Muscle layer of colon (tissue), 2 donors: ENCODE measurements around the gene ANKRD18A.
"Not testable (repeated sequence)": the region's sequence is repeated elsewhere in the genome, so short reads cannot be mapped to it uniquely, and the experiment has no call there.

Experiments
- H3K27ac ChIP-seq: one replicate; pipeline ENCODE4 v1.7.0; 2013; ENCODE audit warnings: low read depth, mild to moderate bottlenecking, low read length, moderate library complexity
- H3K27me3 ChIP-seq, 2 donors: one replicate each; pipeline ENCODE4 v1.7.0; 2013; ENCODE audit warnings: low read length in 2 of 2, mild to moderate bottlenecking in 2 of 2; ENCODE audit not compliant: insufficient read depth in 2 of 2, control insufficient read depth in 1 of 2
- H3K36me3 ChIP-seq: one replicate; pipeline ENCODE4 v1.7.0; 2013; ENCODE audit warnings: mild to moderate bottlenecking, low read length; ENCODE audit not compliant: insufficient read depth
- H3K4me1 ChIP-seq: one replicate; pipeline ENCODE4 v1.7.0; 2013; ENCODE audit warnings: mild to moderate bottlenecking, low read length; ENCODE audit not compliant: insufficient read depth
- H3K4me3 ChIP-seq, 2 donors: one replicate each; pipeline ENCODE4 v1.7.0; 2013; ENCODE audit warnings: low read length in 2 of 2, low read depth in 1 of 2, mild to moderate bottlenecking in 1 of 2, moderate library complexity in 1 of 2
- H3K9ac ChIP-seq: one replicate; pipeline ENCODE4 v1.7.0; 2013; ENCODE audit warnings: low read length
- H3K9me3 ChIP-seq: one replicate; pipeline ENCODE4 v1.7.0; 2013; ENCODE audit warnings: mild to moderate bottlenecking, low read length
- donor health status: abdominal sarcoma.
- donor health status: Adenocarcinoma of cecum.

The ANKRD18A gene

DNA sequence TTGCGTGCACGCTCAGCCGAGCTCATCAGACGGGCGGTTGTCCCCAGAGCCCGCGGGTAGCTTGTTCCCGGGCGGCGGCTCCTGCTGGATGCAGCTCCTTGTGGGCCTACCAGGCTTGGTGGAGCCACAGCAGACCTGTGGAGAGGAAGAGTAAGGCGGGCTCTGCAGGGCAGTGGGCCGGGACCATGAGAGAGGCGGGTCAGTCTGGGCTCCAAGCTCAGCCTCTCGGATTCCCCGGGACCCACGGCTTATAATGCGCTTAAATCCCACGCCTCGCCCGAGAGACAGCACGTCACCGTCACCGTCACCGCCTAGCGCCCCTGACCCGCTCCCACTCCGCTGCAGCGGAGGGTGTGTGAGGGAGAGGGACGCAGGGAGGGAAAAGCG, 1.9 kb upstream of the ANKRD18A start:
- H3K27me3 ChIP-seq, result peaks cover 8 to 40% of the 10 kb centered on the region in 2 donors

DNA sequence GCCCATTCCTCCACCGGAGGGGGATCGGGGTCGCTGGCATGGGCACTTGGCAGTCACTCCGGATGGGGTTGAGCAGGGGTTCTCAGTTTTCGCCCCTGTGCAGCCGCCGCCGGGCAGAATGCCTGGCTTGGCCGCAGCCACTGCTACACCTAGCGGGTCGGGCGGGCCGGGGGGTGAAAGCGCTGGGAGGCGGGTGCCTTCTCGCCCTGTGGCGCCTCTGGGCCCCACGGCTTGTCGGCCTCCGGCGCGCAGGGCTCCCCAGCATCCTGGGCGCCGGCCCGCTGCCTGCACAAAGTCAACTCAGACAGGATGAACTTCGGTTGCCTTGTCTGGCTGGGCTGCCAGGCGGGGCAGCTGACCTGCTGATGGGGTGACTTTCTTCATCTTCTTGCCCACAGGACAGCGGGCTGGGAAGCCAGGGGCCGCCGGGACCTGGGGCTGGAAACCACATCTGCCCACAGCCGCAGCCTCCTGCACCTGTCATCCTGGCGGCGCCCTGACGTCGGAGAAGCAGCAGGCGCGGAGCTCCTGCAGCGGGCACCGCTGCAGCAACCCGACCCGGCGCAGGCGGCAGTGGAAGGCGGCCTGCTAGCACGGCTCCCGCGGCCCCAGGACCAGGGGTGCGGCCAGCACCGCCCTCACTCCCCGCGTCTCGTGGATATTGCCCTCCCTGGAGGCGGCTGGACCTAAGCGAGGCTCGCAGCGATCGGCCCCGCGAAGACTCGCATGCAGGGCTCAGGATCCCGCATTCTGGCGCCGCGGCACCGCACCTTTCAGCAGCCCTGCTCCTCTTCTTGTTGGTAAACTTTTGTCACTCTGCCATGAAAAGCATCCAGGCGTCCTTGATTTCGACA, 1.3 kb upstream of the ANKRD18A start:
- H3K27me3 ChIP-seq, result peaks cover 8 to 40% of the 10 kb centered on the region in 2 donors
- no peak overlapping the region for H3K9ac ChIP-seq

More for the DNA sequence above, 1.9 kb upstream of the ANKRD18A start:
- H3K36me3 ChIP-seq, result no peaks in the 10 kb centered on the region
- no peaks in the 10 kb centered on the region for H3K4me1 ChIP-seq
- no peaks in the 10 kb centered on the region for H3K9me3 ChIP-seq
- no peak overlapping the region for H3K27ac ChIP-seq
- peak overlapping the region in 1 of 2 donors; percentile 20 for H3K4me3 ChIP-seq
- no peak overlapping the region for H3K9ac ChIP-seq

DNA sequence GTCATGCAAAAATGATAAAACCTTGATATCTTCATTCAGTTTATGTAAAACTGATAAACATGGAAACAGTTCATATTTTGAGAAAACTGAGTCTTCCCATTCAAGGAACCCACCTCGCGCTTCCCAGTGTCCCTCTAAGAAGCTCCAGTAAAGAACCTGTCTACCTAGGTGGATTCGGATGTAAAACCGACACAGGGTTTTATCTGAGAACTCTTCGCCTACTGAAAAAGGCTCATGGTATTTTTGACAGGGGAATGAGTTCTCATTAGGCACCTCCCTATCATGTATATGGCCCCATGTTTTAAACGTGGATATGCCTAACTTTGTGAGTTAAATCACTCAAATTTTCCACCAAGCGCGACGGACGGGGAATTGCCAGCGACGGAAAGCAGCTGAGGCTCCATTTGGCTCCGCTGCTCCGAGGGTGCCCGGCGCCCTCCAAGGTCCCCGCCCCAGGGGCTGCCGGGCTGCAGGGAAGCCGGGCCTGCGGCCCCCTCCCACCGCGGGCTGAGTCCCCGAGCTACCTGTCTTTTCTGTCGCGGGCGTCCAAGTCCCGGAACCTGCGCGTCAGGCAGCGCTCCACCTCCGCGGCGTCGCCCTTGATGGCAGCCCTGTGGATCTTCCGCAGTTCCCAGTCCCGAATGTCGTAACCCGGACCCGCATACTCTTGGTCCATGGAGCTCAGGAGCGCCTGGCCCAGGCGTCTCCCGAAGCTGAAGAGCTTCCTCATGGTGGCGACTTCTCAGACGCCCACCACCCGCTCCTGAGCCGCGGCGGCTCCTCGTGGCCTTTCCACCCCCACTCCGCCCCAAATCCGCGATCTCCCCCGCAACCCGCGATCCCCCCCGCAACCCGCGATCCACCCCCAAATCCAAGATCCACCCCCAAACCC, 594 bp downstream of the ANKRD18A start:
- Histone ChIP-seq H3K9ac (no peak overlapping the region), H3K36me3 (no peaks in the 10 kb centered on the region), H3K27me3 (peaks cover 8 to 40% of the 10 kb centered on the region in 2 donors), H3K4me1 (no peaks in the 10 kb centered on the region), H3K9me3 (no peaks in the 10 kb centered on the region), H3K27ac (no peak overlapping the region), H3K4me3 (peak overlapping the region; percentile 45 to 66)

More for the DNA sequence above, 1.3 kb upstream of the ANKRD18A start:
- H3K4me3 ChIP-seq, result peak overlapping the region; percentile 20 to 45
- no peaks in the 10 kb centered on the region for H3K9me3 ChIP-seq
- H3K4me1 ChIP-seq, result no peaks in the 10 kb centered on the region
- no peak overlapping the region for H3K27ac ChIP-seq
- no peaks in the 10 kb centered on the region for H3K36me3 ChIP-seq

DNA sequence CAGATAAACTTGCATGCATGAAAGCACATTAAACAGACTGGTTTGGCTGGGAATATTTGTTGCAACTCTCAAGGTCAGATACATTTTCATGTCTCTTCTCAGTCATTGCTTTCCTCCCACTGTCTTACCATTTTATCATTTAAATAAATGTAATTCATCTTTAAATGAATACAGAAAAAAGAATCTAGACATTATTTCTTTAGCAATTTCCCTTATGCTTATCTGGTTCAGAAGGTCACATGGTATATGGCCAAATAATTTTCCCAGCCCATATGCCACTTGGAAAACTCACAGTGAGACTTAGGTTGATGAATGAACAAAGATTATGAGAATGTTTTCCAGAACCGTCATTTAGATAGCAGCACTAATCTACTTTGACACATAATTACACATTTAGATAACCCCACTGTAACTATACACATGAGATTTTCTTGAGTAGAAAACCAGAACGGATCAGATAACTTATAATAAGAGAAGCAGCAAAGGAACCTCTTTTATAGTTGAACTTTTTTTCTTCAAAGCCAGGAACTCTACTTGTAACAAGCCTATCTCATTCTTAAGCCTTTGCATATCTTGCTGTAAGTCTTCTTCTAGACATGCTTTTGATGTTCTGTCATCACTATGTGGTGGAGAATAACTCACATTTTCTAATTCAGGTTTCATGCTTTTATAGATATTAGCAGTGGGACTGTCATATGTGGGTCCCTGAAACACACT, 22.2 kb downstream of the ANKRD18A start:
- H3K27me3 ChIP-seq, H3K9me3 ChIP-seq, H3K9ac ChIP-seq, H3K4me3 ChIP-seq, H3K4me1 ChIP-seq, H3K36me3 ChIP-seq, H3K27ac ChIP-seq: not testable (repeated sequence)

DNA sequence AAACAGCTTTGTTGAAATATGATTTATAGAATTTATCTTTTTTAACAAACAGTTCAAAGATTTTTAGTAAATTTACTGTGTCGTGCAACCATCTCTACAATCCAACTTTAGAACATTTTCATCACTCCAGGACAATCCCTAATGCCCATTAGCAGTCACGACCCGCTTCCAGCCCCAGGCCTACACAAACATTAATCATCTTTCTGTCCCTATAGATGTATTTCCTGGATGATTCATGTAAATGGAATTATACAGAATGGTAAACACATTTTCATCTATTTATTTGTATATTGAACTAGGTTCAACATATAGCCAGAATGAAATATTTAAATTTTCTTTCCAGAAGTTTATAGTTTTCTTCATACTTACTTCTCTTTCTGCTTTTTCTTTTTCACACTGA, 25.3 kb downstream of the ANKRD18A start:
- H3K27ac ChIP-seq, H3K4me3 ChIP-seq, H3K36me3 ChIP-seq, H3K9me3 ChIP-seq, H3K4me1 ChIP-seq, H3K9ac ChIP-seq, H3K27me3 ChIP-seq: not testable (repeated sequence)

DNA sequence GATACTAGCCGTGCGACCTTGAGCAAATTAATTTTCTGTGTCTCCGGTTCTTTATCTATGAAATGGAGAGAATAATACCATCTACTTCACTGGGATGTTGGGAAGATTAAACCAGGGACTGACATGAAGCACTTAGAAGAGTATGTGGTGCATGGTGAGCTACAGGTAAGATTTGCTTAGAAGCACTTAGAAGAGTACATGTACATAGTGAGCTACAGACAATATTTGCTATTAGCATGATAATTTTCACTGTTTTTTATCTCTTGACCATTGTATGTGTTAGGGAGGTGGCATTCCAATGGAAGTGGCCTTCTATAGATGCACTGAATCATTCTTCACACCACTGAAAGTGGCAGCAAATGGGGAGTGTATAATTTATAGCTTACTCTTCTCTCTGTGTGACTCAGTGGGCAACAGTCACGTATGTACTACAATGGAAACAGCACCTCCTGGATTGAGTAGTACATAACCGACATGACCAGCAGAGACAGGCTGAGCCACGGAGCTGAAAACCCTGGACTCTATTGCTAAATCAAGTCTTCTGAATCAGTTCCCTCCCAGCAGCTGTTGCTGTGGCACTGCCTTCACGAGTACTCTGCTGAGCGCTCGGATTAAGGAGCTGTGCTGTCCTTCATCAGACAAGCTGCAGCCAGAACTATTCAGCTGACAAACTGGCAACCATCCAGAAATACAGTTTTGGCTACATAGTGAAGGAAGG, 28.9 kb downstream of the ANKRD18A start:
- H3K27ac ChIP-seq, H3K9me3 ChIP-seq, H3K27me3 ChIP-seq, H3K9ac ChIP-seq, H3K4me3 ChIP-seq, H3K4me1 ChIP-seq, H3K36me3 ChIP-seq: not testable (repeated sequence)

DNA sequence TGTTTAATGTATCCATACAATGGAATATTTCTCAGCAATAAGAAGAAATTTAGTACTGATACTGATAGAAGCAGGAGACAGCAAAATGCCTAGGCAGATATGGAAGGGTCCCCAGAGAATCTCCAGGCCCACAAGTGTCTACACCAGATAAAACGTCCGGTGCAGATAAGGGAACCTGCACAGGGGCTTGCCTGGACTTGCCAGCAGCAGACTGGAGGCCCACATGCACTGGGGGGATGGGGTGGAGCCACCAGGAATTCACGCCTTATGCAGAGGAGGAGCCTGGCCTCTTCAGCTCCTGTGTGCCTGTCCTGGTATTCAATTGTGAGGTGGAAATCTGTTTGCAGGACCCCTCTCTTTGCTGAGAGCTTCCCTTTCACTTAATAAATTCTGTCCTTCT, 36.6 kb downstream of the ANKRD18A start:
- H3K36me3 ChIP-seq, H3K27ac ChIP-seq, H3K9me3 ChIP-seq, H3K4me3 ChIP-seq, H3K9ac ChIP-seq, H3K27me3 ChIP-seq, H3K4me1 ChIP-seq: not testable (repeated sequence)

DNA sequence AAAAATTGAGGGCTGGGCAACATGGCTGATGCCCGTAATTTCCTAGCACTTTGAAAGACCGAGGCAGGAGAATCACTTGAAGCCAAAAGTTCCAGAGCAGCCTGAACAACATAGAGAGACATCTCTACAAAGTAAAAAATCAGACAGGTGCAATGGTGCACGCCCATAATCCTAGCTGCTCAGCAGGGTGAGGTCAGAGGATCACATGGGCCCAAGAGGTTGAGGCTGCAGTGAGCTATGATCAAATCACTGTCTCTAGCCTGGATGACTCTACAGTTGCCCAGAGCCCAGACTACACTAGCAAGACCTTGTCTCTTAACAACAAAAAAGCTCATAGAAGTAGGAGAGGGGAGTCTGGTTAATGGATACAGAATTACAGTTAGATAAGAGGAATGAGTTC, 40.3 kb downstream of the ANKRD18A start:
- not testable (repeated sequence) for H3K4me3 ChIP-seq, H3K27ac ChIP-seq, H3K9me3 ChIP-seq, H3K9ac ChIP-seq, H3K36me3 ChIP-seq, H3K27me3 ChIP-seq, H3K4me1 ChIP-seq

DNA sequence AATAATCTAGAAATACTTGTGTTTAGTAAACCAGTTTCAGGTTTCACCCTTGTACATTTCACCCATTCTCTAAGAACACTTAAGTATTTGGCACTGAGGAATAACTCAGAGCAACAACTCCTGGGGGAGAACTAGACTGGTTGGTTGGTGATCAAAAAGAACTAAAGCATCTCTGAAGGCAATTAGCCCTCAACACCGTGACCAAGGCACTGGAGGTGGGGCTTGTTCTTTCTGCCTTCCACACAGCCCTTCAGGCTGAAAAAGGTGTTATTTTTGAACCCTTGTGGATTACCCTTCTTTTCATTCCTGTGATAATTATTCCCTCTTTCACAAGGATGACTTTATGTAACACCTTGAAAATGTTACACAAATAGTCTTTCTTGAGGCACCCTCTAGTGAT, 44.2 kb downstream of the ANKRD18A start:
- not testable (repeated sequence) for H3K4me3 ChIP-seq, H3K27ac ChIP-seq, H3K4me1 ChIP-seq, H3K36me3 ChIP-seq, H3K9ac ChIP-seq, H3K27me3 ChIP-seq, H3K9me3 ChIP-seq

DNA sequence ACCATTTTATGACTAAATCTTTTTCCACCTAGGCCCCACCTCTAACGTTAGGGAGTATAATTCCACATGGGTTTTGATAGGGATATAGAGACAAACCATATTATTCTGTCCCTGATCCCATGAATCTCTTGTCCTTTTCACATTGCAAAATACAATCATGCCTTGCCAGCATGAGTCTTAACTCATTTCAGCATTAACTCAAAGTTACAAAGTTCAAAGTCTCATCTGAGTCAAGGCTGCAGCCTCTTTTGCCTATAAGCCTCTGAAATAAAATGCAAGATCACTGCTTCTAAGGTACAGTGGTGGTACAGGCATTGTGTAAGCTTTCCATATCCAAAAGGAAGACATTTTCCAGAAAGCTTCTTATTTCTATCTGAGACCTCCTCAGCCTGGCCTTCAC, 54.3 kb downstream of the ANKRD18A start:
- H3K27ac ChIP-seq, result not testable (repeated sequence)

DNA sequence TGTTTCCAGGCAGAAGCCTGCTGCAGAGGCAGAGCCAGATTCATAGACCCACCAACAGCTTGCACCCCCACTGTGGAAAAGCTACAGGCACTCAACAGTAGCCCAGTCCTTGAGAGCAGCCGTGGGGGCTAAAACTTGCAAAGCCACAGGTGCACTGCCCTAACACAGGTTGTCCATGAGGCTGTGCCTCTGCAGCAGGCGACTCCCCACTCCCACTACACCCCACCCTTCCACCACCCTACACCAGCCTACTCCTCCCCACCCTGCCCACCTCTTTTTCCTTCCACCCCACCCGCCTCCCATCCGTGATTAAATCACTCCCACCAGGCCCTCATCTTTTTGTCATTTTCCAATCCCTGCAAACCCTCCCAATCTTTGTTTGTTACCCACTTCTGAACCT, 55.2 kb downstream of the ANKRD18A start:
- not testable (repeated sequence) for H3K9ac ChIP-seq, H3K27ac ChIP-seq, H3K9me3 ChIP-seq, H3K36me3 ChIP-seq, H3K4me3 ChIP-seq, H3K4me1 ChIP-seq, H3K27me3 ChIP-seq

More for the DNA sequence above, 54.3 kb downstream of the ANKRD18A start:
- H3K36me3 ChIP-seq, H3K4me1 ChIP-seq, H3K9ac ChIP-seq, H3K9me3 ChIP-seq, H3K27me3 ChIP-seq, H3K4me3 ChIP-seq: not testable (repeated sequence)
